GM15510 (cell line): ENCODE measurements around the gene GPBP1.

Experiments
- POLR2A ChIP-seq: IDR thresholded peaks from 3 replicates; pipeline ENCODE4 v1.6.1; 2011; ENCODE audit warnings: borderline replicate concordance; ENCODE audit not compliant: insufficient read length; ENCODE audit errors: extremely low read depth

The GPBP1 gene

DNA sequence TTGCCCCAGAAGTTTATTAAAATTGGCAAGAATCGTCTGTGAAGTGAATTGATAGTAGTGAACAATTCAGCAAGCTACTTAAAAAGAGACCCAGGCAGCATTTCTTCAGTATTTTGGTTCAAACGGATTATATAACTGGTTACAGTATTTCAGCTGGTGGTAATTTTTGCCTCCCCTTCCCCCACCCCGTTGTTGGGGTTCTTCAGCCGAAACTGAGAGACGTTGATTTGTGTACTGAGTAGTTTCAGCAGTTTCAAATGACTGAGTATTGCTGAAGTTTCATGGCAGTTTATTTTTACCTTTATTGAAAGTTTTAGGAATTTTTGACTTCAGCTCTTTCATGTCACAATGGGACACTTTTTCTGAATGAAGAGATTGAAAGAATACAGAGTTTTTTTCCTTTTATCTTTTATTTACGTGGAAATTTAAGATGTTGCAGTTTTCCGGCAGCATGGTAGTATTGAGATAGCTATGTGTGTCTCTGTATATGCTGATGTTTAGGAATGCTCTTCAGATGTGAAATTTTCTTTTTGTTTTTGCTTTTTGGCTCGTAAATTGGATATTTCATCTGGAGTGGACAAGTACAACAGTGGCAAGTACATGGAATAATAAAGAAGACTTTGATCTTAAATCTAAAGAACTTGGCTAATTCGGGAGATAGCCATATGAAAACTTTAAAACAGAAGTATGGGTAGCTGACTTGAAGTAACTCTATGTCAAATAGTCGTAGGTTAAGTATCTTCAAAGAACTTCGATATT, 1.9 kb downstream of the GPBP1 start:
- no peak for TF ChIP-seq POLR2A

DNA sequence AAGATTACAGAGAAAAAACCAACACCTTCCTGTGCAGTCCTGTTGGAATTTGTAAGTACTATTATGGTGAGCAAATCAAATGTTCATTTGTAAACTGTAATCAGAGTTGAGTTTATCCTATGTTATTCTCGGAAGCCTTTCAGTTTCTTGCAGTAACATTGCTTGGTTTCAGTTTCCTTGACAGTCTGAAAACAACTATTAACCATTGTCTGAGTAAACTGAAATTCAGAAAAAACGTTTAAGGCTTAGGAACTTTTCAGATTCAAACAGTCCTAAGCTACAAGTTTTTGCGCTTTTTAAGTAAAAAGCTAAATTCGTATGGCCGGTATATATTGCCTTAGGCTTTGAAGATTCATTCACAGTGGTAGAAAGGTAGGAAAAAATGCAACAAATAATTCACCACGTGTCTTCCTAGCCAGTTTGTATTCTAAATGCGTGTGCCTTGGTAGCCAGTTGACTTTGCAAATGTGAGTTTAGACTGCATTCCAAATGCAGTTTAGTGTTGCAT, 2.5 kb downstream of the GPBP1 start:
- TF ChIP-seq POLR2A: no peak

DNA sequence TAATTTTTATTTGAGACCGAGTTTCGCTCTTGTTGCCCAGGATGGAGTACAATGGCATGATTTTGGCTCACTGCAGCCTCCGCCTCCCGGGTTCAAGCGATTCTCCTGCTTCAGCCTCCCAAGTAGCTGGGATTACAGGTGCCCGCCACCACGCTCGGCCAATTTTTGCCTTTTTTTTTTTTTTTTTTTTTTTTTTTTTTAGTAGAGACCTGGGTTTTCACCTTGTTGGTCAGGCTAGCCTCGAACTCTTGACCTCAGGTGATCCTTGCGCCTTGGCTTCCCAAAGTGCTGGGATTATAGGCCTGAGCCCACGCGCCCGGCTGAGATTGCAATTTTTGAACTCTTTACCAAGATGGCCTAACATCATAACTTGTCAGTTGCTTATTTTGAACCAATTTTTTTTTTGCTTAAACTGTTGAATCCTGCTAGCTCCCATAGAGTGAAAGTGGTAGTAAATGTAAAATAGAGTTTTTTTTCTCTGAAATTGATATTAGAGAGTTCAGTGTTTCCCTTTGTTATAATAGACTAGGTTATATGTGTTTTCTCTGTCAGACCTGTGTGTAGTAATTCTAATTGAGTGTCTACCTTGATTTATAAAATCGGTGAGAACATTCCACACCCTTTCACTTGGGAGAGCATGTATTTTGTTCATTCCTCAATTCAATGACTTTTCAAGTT, 3.8 kb downstream of the GPBP1 start:
- no peak for TF ChIP-seq POLR2A

DNA sequence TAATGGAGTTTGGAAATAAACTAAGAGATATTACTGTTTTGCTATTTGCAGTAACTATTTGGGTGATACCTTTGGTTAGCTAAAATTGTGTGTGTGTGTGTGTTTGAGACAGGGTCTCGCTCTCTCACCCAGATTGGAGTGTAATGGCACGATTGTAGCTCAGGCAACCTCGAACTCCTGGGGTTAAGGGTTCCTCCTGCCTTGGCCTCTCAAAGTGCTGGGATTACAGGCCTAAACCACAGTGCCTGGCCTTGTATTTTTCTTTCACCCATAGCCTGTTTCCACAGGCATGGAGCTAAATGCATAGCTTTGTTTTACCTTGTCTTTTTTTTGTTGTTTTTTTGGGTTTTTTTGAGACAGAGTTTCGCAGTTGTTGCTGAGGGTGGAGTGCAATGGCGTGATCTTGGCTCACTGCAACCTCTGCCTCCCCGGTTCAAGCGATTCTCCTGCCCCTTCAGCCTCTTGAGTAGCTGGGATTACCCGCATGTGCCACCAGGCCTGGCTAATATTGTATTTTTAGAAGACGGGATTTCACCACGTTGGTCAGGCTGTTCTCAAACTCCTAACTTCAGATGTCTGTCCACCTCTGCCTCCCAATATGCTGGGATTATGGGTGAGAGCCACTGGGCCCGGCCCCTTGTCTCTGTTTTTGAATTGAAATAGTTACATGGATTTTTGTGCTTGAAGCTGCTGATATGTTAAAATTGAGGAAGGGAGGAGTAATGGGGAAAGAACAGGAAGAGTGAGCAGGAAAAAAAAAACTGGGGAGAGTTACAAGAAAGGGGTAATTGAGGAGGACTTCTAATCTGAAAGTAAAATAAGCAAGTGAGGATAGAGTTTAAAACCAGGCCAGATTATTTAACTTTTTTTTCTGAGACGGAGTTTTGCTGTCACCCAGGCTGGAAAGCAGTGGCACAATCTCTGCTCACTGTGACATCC, 5.7 kb downstream of the GPBP1 start:
- no peak for TF ChIP-seq POLR2A

DNA sequence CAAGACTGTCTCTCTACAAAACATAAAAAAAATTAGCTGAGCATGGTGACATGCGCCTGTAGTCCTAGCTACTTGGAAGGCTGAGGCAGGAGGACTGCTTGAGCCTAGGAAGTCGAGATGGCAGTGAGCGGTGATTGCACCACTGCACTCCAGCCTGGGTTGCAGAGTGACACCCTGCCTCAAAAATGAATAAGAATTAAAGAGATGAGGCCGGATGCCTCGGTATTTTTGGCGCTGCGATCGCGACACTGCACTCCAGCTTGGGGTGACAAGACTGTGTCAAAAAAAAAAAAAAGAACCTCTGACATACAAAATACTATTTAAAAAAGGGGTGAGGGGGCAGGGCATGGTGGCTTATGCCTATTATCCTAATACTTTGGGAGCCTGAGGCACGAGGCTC, 7.3 kb downstream of the GPBP1 start:
- no peak for TF ChIP-seq POLR2A

- TF ChIP-seq POLR2A: no peak
Observed at GRCh38 chr5:57184322-57184721, 10.5 kb downstream of the GPBP1 start.

DNA sequence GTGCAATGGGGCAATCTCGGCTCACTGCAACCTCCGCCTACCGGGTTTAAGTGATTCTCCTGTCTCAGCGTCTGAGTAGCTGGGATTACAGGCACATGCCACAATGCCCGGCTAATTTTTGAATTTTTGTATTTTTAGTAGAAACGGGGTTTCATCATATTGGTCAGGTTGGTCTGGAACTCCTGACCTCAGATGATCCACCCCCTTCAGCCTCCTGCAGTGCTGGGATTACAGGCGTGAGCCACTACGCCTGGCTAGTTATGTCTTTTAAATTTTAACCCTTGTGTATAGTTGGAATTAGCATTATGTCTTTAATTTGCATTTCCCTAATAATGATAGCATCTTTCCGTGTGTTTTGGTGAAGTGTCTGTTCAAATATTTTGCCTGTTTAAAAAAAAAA, 11.5 kb downstream of the GPBP1 start:
- no peak for TF ChIP-seq POLR2A

- no peak for TF ChIP-seq POLR2A
Observed at GRCh38 chr5:57186194-57186593, 12.3 kb downstream of the GPBP1 start.

- no peak for TF ChIP-seq POLR2A
Observed at GRCh38 chr5:57189515-57189914, 15.7 kb downstream of the GPBP1 start.

DNA sequence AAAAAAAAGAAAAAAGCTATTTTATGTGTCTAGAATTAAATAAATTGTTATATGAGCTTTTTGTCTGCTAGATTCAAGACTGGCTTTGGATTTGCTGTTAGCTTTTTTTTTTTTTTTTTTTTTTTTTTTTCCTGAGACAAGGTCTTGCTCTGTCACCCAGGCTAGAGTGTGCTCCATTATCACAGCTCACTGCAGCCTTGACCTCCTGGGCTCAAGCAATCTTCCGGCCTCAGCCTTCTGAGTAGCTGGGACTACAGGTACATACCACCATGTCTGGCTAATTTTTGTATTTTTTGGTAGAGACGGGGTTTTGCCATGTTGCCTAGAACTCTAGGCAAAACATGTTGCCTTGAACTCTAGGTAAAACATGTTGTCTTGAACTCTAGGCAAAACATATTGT, 16.7 kb downstream of the GPBP1 start:
- TF ChIP-seq POLR2A: no peak

DNA sequence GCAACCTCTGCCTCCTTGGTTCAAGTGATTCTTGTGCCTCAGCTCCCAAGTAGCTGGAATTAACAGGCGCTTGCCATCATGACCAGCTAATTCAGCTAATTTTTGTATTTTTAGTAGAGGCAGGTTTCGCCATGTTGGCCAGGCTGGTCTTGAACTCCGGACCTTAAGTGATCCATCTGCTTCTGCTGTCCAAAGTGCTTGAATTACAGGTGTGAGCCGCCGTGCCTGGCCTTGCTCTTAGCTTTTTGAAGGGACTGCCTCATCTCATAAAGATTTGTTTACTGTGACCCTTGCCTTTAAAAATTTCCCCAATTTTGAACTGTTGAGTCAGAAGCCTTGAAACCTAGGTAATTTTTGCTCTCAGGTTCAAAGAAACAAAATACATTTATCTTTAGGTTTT, 17.3 kb downstream of the GPBP1 start:
- no peak for TF ChIP-seq POLR2A

GRCh38 chr5:57191986-57192385, 18.1 kb downstream of the GPBP1 start:
- no peak for TF ChIP-seq POLR2A

GRCh38 chr5:57193757-57194413, 20.0 kb downstream of the GPBP1 start:
- TF ChIP-seq POLR2A: no peak

DNA sequence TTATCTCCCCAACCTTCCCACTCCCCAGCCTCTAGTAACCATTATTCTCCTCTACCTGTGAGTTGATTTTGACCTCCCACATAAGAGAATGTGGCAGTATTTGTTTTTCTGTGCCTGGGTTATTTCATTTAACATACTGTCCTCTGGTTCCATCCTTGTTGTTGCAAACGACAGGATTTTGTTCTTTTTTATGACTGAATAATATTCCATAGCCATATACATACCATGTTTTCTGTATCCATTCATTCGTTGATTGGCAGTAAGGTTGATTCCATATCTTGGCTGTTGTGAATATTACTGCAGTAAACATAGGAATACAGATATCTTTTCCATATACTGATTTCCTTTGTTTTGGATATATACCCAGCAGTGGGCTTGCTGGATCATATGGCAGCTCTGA, 20.8 kb downstream of the GPBP1 start:
- no peak for TF ChIP-seq POLR2A
